Activated T-helper 1 cell treated with Interleukin-2 at 50 U/mL for 16 hours (primary cell): ENCODE measurements around the gene SYNE3.

Experiments used
- DNase-seq: peaks from one replicate; pipeline ENCODE4 v3.0.0-alpha.2; 2020; ENCODE audit warnings: low read depth

SYNE3 gene, protein sequence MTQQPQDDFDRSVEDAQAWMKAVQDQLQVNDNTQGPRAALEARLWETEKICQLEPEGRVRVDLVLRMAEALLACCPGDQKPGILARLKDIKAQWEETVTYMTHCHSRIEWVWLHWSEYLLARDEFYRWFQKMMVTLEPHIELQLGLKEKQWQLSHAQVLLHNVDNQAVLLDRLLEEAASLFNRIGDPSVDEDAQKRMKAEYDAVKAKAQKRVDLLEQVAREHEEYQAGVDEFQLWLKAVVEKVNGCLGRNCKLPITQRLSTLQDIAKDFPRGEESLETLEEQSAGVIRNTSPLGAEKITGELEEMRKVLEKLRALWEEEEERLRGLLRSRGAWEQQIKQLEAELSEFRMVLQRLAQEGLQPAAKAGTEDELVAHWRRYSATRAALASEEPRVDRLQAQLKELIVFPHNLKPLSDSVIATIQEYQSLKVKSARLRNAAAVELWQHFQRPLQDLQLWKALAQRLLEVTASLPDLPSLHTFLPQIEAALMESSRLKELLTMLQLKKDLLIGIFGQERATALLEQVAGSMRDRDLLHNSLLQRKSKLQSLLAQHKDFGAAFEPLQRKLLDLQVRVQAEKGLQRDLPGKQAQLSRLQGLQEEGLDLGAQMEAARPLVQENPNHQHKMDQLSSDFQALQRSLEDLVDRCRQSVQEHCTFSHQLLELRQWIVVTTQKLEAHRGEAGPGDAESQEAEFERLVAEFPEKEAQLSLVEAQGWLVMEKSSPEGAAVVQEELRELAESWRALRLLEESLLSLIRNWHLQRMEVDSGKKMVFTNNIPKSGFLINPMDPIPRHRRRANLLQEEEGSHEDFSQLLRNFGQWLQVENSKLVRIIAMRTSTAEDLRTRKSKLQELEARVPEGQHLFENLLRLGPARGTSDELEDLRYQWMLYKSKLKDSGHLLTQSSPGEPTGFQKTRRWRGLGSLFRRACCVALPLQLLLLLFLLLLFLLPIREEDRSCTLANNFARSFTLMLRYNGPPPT

GRCh38 chr14:95516554-95517181 lies at the start of gene SYNE3:
TSS of gene SYNE3 (minus strand) at chr14:95516650. CDS start at chr14:95475821, 40,829 bp downstream.
- DNase-seq: peak; percentile 39

DNA sequence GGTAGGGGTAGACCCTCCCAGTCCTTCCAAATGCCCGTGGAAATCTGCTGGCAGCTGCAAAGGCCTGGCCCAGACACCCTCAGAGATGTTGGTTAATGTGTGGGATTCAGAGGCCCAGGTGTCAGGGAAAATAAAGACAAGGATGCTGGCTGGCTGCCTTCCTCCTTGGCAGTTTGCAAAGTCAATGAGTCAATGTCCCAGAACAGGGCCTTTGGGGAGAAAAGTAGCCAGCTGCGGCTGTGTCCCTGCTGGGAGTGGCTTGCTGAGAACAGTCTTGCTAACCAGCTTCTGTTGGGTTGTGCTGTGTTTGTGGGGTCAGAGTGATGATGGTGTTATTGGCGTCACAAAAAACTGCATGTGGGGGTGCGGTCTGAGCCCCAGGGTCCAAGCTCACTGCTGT lies 47.6 kb upstream of the SYNE3 start:
- no peak for DNase-seq

DNA sequence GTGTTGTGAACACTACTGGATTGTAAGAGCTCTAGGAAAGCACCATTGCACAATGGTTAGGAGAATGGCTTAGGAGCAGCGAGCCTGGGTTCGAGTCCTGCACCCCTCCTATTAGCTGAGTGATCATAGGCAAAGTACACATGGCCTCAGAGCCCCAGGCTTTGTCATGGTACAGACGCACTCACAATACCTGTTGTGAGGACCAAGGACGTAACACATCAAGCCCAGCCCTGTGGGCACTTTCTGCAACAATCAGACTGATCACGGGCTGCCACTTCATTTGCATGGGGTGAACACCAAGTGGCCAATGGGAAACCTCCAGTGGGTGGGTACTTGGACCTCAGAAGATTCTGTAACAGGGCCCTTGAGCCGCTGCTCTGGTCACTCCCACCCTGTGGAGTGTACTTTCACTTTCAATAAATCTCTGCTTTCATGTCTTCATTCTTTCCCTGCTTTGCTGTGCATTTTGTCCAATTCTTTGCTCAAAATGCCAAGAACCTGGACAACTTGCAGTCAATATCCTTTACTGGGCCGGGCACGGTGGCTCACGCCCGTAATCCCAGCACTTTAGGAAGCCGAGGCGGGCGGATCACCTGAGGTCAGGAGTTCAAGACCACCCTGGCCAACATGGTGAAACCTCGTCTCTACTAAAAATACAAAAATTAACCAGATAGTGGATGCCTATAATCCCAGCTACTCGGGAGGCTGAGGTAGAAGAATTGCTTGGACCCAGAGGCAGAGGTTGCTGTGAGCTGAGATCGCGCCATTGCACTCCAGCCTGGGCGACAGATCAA lies 46.6 kb upstream of the SYNE3 start:
- no peak for DNase-seq

- DNase-seq: peak; percentile 66
Observed at GRCh38 chr14:95561001-95561412, 44.6 kb upstream of the SYNE3 start.

DNA sequence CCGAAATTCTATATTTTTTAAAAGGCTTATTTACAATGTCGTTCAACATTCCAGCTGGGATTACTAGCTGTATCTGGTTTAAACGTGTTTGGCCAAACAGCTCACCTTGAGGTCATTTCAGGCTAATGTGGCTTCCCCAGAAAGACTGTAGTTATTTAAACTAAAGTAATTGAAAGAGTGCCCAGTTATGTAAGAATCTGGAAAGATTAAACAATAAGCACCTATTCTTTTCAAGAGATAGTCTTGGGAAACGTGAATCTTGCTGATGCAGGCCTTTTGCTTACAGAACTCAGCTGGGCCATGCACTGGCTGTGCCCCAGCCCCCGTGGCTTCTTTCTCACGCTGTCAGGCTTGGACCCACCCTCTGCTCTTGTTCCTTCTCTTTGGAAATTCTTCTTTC lies 42.8 kb upstream of the SYNE3 start:
- DNase-seq: no peak

GRCh38 chr14:95557832-95558231 lies 41.4 kb upstream of the SYNE3 start:
- no peak for DNase-seq

DNA sequence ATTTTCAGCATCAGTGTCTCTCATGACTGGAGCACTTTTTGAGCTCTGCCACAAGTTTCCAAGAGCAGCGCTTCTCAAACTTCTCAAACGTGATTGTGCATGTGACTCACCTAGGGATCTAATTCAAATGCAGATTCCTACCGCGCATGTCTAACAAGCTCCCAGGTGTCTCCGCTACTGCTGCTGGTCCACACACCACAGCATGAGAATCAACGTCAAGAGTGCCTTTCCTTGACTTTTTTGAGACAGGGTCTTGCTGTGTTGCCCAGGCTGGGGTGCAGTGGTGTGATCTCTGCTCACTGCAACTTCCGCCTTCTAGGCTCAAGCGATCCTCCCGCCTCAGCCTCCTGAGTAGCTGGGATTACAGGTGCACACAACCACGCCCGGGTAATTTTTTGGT lies 40.8 kb upstream of the SYNE3 start:
- DNase-seq: no peak

- DNase-seq: no peak
Observed at GRCh38 chr14:95555053-95555452, 38.6 kb upstream of the SYNE3 start.

DNA sequence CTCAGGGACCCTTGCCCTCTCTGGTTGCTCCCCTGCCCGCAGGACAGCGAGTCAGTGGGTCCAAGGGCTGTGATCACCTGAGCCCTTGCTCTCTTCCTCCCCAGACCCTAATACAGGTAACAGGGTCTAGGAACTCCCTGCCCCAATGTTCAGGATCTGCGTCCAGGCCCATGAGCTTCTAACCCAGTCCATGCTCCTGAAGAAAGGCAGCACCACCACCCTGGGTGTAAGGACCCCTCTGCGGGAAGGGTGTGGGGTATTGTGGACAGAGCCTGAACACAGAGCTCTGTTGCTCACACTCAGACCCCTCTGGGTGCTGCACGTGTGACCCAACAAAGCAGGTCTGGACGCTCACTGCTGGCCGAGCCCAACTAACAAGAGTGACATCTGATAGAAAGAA lies 36.7 kb upstream of the SYNE3 start:
- DNase-seq: no peak

- DNase-seq: no peak
Observed at GRCh38 chr14:95551435-95551834, 35.0 kb upstream of the SYNE3 start.

DNA sequence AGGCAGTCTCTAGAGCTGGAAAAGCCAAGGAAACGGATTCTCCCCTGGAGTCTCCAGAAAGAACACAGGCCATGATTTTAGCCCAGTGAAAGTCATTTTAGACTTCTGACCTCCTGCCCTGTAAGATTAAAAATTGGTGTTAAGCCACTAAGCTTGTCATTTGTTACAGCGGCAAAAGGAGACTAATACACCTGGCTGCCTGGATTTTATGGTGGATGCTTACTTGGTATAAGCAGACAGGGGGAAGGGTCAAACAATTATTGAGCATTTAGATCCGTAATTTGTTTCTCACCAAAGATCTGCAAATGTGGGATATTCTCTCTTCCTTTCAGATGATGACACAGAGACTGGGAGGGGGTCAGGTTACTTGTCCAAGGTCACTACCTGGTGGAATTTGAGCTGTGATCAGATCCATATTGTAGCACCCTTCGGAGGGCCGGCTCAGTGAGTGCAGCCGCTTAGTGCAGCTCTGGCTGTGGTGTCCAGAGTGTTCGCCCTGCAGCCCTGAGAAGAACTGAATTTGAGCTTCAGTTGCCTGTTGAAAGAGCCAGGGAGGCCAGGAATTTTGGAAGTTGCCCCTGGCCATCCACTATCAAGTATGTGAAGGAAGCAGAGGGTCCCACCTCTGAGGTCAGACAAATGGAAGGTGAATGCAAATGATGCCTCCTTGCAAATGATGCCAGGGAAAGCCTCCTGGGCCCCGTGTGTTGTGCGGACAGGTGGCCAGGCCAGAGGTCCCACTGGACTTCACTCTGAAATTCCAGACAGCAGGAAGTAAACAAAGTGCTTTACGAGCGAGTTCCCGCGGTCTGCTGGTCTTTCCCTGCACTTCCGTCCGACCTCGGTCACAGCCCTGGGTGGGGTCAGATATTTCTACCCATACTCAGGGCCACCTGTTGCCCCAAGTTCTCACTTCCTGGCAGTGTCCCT lies 33.5 kb upstream of the SYNE3 start:
- DNase-seq: no peak

- no peak for DNase-seq
Observed at GRCh38 chr14:95548328-95548929, 32.0 kb upstream of the SYNE3 start.

- no peak for DNase-seq
Observed at GRCh38 chr14:95547626-95548327, 31.3 kb upstream of the SYNE3 start.

DNA sequence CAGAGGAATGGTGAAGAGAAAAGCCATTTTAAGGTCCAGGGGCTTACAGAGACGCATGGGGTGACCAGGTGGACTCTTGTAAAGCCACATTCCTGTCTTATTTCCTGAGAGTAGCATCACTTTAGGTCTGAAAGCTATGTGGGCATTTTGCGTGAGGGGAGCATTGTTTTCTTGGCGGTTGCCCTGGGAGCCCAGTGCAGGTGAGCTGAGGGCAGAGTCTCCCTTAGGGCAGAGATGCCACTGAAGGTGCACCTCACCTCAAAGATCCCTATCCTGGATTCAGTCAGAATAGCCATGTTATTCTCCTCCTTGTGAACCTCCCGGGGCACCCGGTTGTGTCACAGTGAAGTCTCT lies 30.8 kb upstream of the SYNE3 start:
- no peak for DNase-seq

GRCh38 chr14:95545515-95546168 lies 29.2 kb upstream of the SYNE3 start:
- no peak for DNase-seq

DNA sequence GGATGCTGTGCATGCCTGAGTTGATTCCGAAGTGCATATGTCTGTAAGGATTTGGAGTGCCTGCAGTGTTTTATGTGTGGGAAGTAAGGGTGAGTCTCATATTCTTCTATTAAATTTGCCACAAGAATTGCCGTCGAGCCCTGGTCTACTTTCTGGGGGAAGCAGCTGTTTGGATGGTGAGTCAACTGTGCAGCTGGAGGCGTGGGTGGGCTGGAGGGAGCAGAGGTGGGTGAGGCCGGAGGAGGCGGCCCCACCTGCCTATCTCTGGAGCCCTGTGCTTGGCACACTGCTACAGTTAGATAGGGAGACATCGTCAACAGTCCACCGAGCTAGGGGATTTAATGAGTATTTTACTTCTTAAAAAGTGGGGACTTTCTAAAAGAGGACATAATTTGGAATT lies 28.1 kb upstream of the SYNE3 start:
- no peak for DNase-seq

GRCh38 chr14:95543021-95543420 lies 26.6 kb upstream of the SYNE3 start:
- no peak for DNase-seq

DNA sequence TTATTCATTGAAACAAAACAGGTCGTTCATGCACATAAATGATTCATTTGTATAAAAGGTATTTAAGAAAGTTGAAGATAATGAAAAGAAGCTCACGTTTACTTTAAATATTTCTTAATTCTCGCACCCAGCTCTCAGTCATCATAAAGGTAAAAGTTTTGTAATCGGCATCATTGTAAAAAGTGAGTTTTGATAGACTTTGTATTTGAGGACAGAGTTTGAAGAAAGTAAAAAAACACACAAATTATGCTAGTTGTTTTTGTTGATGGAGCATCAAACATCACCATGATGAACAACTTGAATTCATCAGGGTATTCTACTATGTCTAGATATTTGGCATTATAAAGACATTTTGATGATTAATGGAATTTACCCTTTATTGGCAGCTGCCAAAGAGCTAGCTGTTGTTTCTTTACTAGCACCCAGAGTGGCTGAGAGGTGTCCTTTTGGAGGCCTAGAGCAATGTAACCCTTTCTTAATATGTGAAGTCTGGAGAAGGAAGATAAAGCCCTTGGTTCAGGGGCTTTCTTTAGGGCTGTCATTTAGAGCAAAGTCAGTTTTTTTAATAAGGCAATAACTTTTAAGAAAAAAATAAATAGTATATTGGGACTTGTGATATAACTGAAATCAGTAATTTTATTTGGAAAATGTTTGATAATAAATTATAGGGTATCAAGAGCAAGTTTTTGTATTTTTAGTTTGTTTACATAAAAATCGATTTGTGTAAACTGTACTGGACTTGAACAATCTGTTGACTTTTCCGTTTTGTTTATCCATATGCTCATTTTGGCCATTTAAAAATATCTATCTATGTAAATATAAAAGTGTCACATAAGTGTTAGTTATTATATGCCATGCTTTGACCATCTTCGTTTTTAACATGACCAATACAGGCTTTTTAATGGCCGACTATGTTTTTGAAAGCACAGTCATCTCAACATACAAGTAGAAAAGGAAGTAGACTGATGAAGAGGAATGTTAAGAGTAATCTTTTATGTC lies 25.8 kb upstream of the SYNE3 start:
- DNase-seq: no peak
